Mesendoderm (in vitro differentiated cells): ENCODE data around the gene SFMBT1.

Experiments
- DNase-seq: peaks from one replicate; pipeline ENCODE4 v3.0.0; 2013
- H2AK5ac ChIP-seq: 2 replicates; pipeline ENCODE4 v1.6.1; 2013; ENCODE audit warnings: low read length, inconsistent platforms
- H2BK120ac ChIP-seq: 2 replicates; pipeline ENCODE4 v1.6.1; 2013; ENCODE audit warnings: low read depth, mild to moderate bottlenecking, low read length, moderate library complexity, mixed read lengths
- H2BK15ac ChIP-seq: replicated peaks from 2 replicates; pipeline ENCODE4 v1.6.1; 2013; ENCODE audit warnings: low read depth, mild to moderate bottlenecking, moderate library complexity
- H2BK5ac ChIP-seq: 2 replicates; pipeline ENCODE4 v1.6.1; 2013; ENCODE audit warnings: low read length, inconsistent platforms
- H3K18ac ChIP-seq: 2 replicates; pipeline ENCODE4 v1.6.1; 2013; ENCODE audit warnings: mild to moderate bottlenecking, low read length, mixed read lengths
- H3K23ac ChIP-seq: one replicate; pipeline ENCODE4 v1.6.1; 2013; ENCODE audit warnings: low read length
- H3K27ac ChIP-seq: 2 replicates; pipeline ENCODE4 v1.5.1; 2013; ENCODE audit warnings: low read depth, mild to moderate bottlenecking, inconsistent platforms, low read length, moderate library complexity
- H3K27me3 ChIP-seq: 2 replicates; pipeline ENCODE4 v1.6.1; 2013; ENCODE audit warnings: low read length, control low read depth, mild to moderate bottlenecking, inconsistent platforms; ENCODE audit not compliant: insufficient read depth, poor library complexity
- H3K36me3 ChIP-seq: 2 replicates; pipeline ENCODE4 v1.6.1; 2013; ENCODE audit warnings: low read length, inconsistent platforms; ENCODE audit not compliant: control insufficient read depth, insufficient read depth
- H3K4ac ChIP-seq: one replicate; pipeline ENCODE4 v1.6.1; 2013; ENCODE audit warnings: low read depth, mild to moderate bottlenecking, low read length, moderate library complexity
- H3K4me1 ChIP-seq: 2 replicates; pipeline ENCODE4 v1.6.1; 2013; ENCODE audit warnings: low read depth, low read length, inconsistent platforms; ENCODE audit not compliant: control insufficient read depth
- H3K4me2 ChIP-seq: 2 replicates; pipeline ENCODE4 v1.6.1; 2013; ENCODE audit warnings: low read length
- H3K4me3 ChIP-seq: 2 replicates; pipeline ENCODE4 v1.5.1; 2013; ENCODE audit warnings: mild to moderate bottlenecking, low read length
- H3K56ac ChIP-seq: one replicate; pipeline ENCODE4 v1.6.1; 2013; ENCODE audit warnings: low read length
- H3K79me1 ChIP-seq: 2 replicates; pipeline ENCODE4 v1.6.1; 2013; ENCODE audit warnings: low read length, inconsistent platforms
- H3K79me2 ChIP-seq: 2 replicates; pipeline ENCODE4 v1.6.1; 2013; ENCODE audit warnings: mild to moderate bottlenecking, low read length; ENCODE audit not compliant: control insufficient read depth, insufficient read depth
- H3K9ac ChIP-seq: 2 replicates; pipeline ENCODE4 v1.6.1; 2013; ENCODE audit warnings: low read length, inconsistent platforms
- H4K5ac ChIP-seq: one replicate; pipeline ENCODE4 v1.6.1; 2013; ENCODE audit warnings: low read length
- H4K8ac ChIP-seq: one replicate; pipeline ENCODE4 v1.6.1; 2013; ENCODE audit warnings: low read depth, mild to moderate bottlenecking, control low read depth, low read length, moderate library complexity
- WGBS: extraction: QIAGEN DNeasy Blood & Tissue Kit; methylation state at CpG from one replicate; pipeline ENCODE4 v1.1.7; 2013; ENCODE audit warnings: low lambda C conversion rate, missing lambda C conversion rate; ENCODE audit not compliant: insufficient coverage; ENCODE audit errors: extremely low coverage; 5-methylcytosine and 5-hydroxymethylcytosine counted together

The SFMBT1 gene

DNA sequence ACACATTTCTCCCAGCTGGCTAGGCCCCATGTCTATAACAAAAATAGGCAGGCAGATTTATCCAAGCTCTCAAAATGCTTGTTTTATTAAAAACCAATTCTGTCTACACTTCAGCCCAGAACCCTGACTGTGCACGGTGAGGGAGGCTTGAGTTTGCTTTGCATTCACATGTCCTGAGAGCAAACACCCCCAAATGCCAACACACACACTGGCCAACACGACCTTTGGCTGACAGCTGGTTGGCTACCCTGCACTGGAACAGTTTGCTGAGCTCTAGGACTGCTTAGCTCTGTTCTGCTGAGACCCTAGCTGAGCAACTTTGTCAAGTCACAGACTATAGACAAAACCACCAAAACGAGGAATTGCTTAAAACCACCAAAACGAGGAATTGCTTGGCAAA lies 152.2 kb downstream of the SFMBT1 start:
- Histone ChIP-seq H3K18ac (no peak overlapping the region), H3K79me2 (peaks cover 3% of the 10 kb centered on the region), H3K9ac (no peak overlapping the region), H4K5ac (no peak overlapping the region), H3K27ac (no peak overlapping the region), H4K8ac (no peak overlapping the region), H2BK120ac (no peak overlapping the region), H3K36me3 (no peaks in the 10 kb centered on the region), H3K79me1 (peaks cover 16% of the 10 kb centered on the region), H3K27me3 (no peaks in the 10 kb centered on the region), H3K56ac (no peak overlapping the region), H3K4ac (no peak overlapping the region), H3K23ac (no peak overlapping the region), H2AK5ac (no peak overlapping the region), H3K4me1 (no peaks in the 10 kb centered on the region), H3K4me3 (no peak overlapping the region), H3K4me2 (no peak overlapping the region), H2BK5ac (no peak overlapping the region), H2BK15ac (no peak overlapping the region)
- WGBS, result no CpG with 5 or more reads among the region's 4 CpGs
- no peak for DNase-seq

DNA sequence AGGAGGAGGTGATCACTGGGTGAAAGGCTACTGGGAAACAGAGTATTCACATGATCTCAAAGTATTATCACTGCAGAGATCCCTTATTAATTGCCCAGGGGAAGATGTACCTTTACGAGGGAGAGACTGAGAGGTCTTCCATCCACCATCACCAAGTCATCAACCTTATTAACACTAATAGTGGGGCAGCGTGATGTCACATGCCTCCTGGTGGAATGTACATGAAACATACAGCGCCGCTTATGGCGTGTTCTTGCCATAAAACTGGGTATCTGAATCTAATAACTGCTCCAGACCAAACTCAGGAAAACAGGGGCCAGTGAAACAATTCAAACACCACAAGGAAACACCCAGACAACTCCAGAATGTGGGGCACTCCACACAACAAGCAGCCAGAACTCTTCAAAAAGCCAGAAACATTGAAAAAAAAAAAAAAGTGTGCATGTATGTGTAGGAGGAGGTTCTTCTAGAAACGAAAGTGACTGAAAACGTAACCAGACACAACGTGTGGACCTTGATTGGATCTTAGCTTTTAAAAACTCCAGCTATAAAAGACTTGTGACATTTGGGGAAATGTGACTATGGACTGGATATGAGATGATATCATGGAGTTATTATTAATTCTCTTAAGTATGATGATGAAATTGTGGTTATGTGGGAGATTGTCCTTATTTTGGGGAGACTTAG lies 153.1 kb downstream of the SFMBT1 start:
- no peak overlapping the region for H4K5ac ChIP-seq
- H4K8ac ChIP-seq, result no peak overlapping the region
- no peak overlapping the region for H2BK120ac ChIP-seq
- H3K27me3 ChIP-seq, result no peaks in the 10 kb centered on the region
- H2BK5ac ChIP-seq, result no peak overlapping the region
- no peak overlapping the region for H3K4me2 ChIP-seq
- no peak overlapping the region for H3K4me3 ChIP-seq
- no peak overlapping the region for H3K27ac ChIP-seq
- H3K79me2 ChIP-seq, result peaks cover 3% of the 10 kb centered on the region
- DNase-seq, result peak; percentile 7
- H2AK5ac ChIP-seq, result no peak overlapping the region
- no peak overlapping the region for H3K9ac ChIP-seq
- no peak overlapping the region for H3K4ac ChIP-seq
- no peaks in the 10 kb centered on the region for H3K4me1 ChIP-seq
- H3K79me1 ChIP-seq, result peaks cover 16% of the 10 kb centered on the region
- no peak overlapping the region for H3K56ac ChIP-seq
- no peaks in the 10 kb centered on the region for H3K36me3 ChIP-seq
- H3K23ac ChIP-seq, result no peak overlapping the region
- no peak overlapping the region for H2BK15ac ChIP-seq
- H3K18ac ChIP-seq, result no peak overlapping the region
- WGBS, result no CpG with 5 or more reads among the region's 8 CpGs

DNA sequence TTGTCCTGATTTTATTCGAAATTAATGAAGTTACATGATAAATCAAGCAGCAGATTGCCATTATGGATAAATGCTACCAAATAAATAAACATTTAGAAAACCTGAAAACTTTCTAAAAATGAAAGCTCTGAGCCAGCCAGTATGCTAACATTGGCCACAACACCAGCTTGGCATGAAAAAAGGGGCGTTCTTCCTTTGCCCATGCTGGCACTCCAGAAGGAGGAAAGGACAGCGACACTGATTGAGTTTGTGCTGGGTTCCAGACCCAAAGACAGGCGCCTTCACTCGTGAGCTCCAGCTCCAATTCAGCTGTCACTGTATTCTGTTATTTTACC lies 153.6 kb downstream of the SFMBT1 start:
- Histone ChIP-seq H3K4me2 (no peak overlapping the region), H2BK5ac (no peak overlapping the region), H3K27me3 (no peaks in the 10 kb centered on the region), H3K27ac (no peak overlapping the region), H2AK5ac (no peak overlapping the region), H3K23ac (no peak overlapping the region), H3K9ac (no peak overlapping the region), H3K4me1 (no peaks in the 10 kb centered on the region), H3K4ac (no peak overlapping the region), H2BK15ac (no peak overlapping the region), H3K79me1 (peaks cover 17% of the 10 kb centered on the region), H3K56ac (no peak overlapping the region), H3K79me2 (peaks cover 3% of the 10 kb centered on the region), H3K18ac (no peak overlapping the region), H3K4me3 (no peak overlapping the region), H4K5ac (no peak overlapping the region), H3K36me3 (no peaks in the 10 kb centered on the region), H2BK120ac (no peak overlapping the region), H4K8ac (no peak overlapping the region)
- WGBS, result no CpG with 5 or more reads among the region's 5 CpGs
- DNase-seq, result no peak

DNA sequence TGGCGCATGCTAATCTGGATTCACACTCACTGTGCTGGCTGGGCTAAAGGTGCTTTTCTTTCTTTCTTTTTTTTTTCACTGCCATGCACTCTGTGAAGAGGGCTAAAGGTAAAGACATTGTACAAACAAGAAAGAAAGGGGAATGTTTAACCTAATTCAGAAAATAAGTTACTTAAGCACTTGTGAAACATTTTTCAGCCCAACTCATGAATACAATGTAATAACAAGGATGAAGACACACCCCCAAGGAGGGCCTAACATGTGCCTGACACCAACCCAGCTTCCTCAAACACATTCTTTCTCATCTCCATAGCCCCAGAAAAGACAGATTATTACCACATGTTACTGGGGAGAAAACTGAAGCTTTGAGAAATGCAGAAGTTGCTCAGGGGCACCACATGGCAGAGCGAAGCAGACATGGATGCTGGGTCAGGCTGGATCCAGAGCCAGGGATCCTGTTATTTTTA lies 154.2 kb downstream of the SFMBT1 start:
- no peaks in the 10 kb centered on the region for H3K27me3 ChIP-seq
- no peak overlapping the region for H3K56ac ChIP-seq
- H2BK120ac ChIP-seq, result no peak overlapping the region
- no peak overlapping the region for H2BK5ac ChIP-seq
- H4K5ac ChIP-seq, result no peak overlapping the region
- H3K79me1 ChIP-seq, result peaks cover 17% of the 10 kb centered on the region
- no peak overlapping the region for H3K9ac ChIP-seq
- no peak overlapping the region for H3K18ac ChIP-seq
- H3K4me1 ChIP-seq, result no peaks in the 10 kb centered on the region
- WGBS, result no CpG with 5 or more reads among the region's 2 CpGs
- no peak overlapping the region for H3K4ac ChIP-seq
- peaks cover 3% of the 10 kb centered on the region for H3K79me2 ChIP-seq
- no peak overlapping the region for H2BK15ac ChIP-seq
- H3K27ac ChIP-seq, result no peak overlapping the region
- H3K36me3 ChIP-seq, result no peaks in the 10 kb centered on the region
- no peak overlapping the region for H3K23ac ChIP-seq
- no peak overlapping the region for H3K4me2 ChIP-seq
- no peak overlapping the region for H4K8ac ChIP-seq
- H2AK5ac ChIP-seq, result no peak overlapping the region
- DNase-seq, result no peak
- no peak overlapping the region for H3K4me3 ChIP-seq

DNA sequence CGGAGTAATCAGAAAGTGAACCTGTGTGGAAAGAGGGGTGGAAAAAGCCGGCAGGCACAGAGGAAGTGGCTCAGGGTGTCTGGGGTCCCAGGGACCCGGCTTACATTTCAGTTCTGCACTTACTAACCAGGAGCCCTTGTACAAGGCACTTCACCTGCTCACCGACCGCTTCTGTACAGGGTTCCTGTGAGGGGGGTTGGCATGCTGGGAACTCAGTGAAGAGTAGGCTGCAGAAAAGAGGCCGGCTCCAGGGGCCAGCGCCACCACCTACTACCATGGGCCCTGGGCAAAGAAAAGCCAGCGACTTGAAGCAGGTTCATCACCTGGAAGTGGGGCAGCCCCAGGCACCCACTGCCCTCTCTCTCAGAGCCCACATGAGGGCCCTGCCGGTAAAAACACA lies 154.7 kb downstream of the SFMBT1 start:
- no peak overlapping the region for H4K8ac ChIP-seq
- H3K4me3 ChIP-seq, result no peak overlapping the region
- H3K56ac ChIP-seq, result no peak overlapping the region
- H2BK120ac ChIP-seq, result no peak overlapping the region
- no peak overlapping the region for H3K18ac ChIP-seq
- WGBS, result no CpG with 5 or more reads among the region's 9 CpGs
- H3K27ac ChIP-seq, result no peak overlapping the region
- no peak overlapping the region for H3K23ac ChIP-seq
- no peak overlapping the region for H2AK5ac ChIP-seq
- H3K79me1 ChIP-seq, result peaks cover 17% of the 10 kb centered on the region
- no peak overlapping the region for H4K5ac ChIP-seq
- no peaks in the 10 kb centered on the region for H3K36me3 ChIP-seq
- no peak for DNase-seq
- H3K27me3 ChIP-seq, result no peaks in the 10 kb centered on the region
- no peak overlapping the region for H2BK5ac ChIP-seq
- H3K4ac ChIP-seq, result no peak overlapping the region
- H3K79me2 ChIP-seq, result peaks cover 3% of the 10 kb centered on the region
- no peak overlapping the region for H2BK15ac ChIP-seq
- no peaks in the 10 kb centered on the region for H3K4me1 ChIP-seq
- H3K4me2 ChIP-seq, result no peak overlapping the region
- no peak overlapping the region for H3K9ac ChIP-seq

DNA sequence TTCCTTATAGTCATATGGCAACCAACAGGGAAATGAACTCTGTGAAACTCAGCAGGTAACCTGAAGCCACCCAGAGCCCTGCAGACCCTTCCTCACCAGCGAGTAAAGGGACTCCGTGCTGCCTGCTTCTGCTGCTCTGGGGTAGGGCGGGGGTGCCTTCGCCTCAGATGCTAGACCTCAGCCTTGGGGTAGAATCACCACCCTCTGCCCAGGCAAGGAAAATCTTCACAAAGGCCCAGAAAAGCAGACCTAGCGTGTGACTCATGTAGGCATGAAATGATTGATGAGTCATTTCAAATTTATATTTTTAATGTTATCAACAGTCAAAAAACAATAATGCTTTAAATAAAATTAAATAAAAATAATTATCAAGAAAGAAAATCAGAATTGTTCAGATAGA lies 155.1 kb downstream of the SFMBT1 start:
- H4K5ac ChIP-seq, result no peak overlapping the region
- H3K4me1 ChIP-seq, result no peaks in the 10 kb centered on the region
- no peak overlapping the region for H3K27ac ChIP-seq
- H3K79me2 ChIP-seq, result peaks cover 3% of the 10 kb centered on the region
- H2BK5ac ChIP-seq, result no peak overlapping the region
- no CpG with 5 or more reads among the region's 5 CpGs for WGBS
- no peak overlapping the region for H2BK120ac ChIP-seq
- H3K4me2 ChIP-seq, result no peak overlapping the region
- peaks cover 17% of the 10 kb centered on the region for H3K79me1 ChIP-seq
- H3K36me3 ChIP-seq, result no peaks in the 10 kb centered on the region
- H3K4me3 ChIP-seq, result no peak overlapping the region
- no peak overlapping the region for H2BK15ac ChIP-seq
- no peak for DNase-seq
- H4K8ac ChIP-seq, result no peak overlapping the region
- H3K18ac ChIP-seq, result no peak overlapping the region
- no peak overlapping the region for H3K56ac ChIP-seq
- no peak overlapping the region for H3K4ac ChIP-seq
- H3K9ac ChIP-seq, result no peak overlapping the region
- no peak overlapping the region for H3K23ac ChIP-seq
- H2AK5ac ChIP-seq, result no peak overlapping the region
- H3K27me3 ChIP-seq, result no peaks in the 10 kb centered on the region
